Naive thymus-derived CD4-positive, alpha-beta T cell (primary cell): ENCODE data around the gene TOB1. TPM values are rescaled to one million over a fixed set of nuclear protein-coding genes. Genes with fewer than 3 reads are reported as not detected.

Experiments used
- ATAC-seq: fragments of 150-1000 bp; cut with Tn5 transposase; 2 replicates; pipeline ENCODE4 v1.10.0; 2021; ENCODE audit warnings: mild to moderate bottlenecking, moderate library complexity
- CTCF ChIA-PET: fragments of 350-600 bp; sonication (Branson Sonifier 250); formaldehyde crosslinking; loops from one replicate; lab custom pipeline; 2021; ENCODE audit warnings: antibody characterized with exemption; lab: Charles Lee
- POLR2A ChIA-PET: fragments of 350-600 bp; sonication (Branson Sonifier 250); formaldehyde crosslinking; loops from one replicate; lab custom pipeline; 2021; ENCODE audit warnings: antibody characterized with exemption, inconsistent platforms; lab: Charles Lee
- DNase-seq, 9 donors: peaks; one replicate each; pipeline versions ENCODE4 v3.0.0 to v3.0.0-alpha.2; 2020 to 2022; ENCODE audit warnings: mixed read lengths in 1 of 9
- H3K27ac ChIP-seq: one replicate; pipeline ENCODE4 v1.7.0; 2013; ENCODE audit warnings: mild to moderate bottlenecking, low read depth, low read length, moderate library complexity
- H3K27me3 ChIP-seq, 2 donors: one replicate each; pipeline ENCODE4 v1.7.0; 2013; ENCODE audit warnings: low read length in 2 of 2, mild to moderate bottlenecking in 2 of 2, moderate library complexity in 2 of 2; ENCODE audit not compliant: control insufficient read depth in 2 of 2, insufficient read depth in 2 of 2
- H3K36me3 ChIP-seq, 3 experiments: 1 replicate in 2 of 3; 2 replicates in 1 of 3; pipeline ENCODE4 v1.7.0; 2013; ENCODE audit warnings: low read length in 3 of 3, mild to moderate bottlenecking in 3 of 3, moderate library complexity in 1 of 3; ENCODE audit not compliant: insufficient read depth in 3 of 3, control insufficient read depth in 2 of 3
- H3K4me1 ChIP-seq, 2 donors: one replicate each; pipeline ENCODE4 v1.7.0; 2013; ENCODE audit warnings: low read length in 2 of 2, mild to moderate bottlenecking in 2 of 2, moderate library complexity in 1 of 2; ENCODE audit not compliant: control insufficient read depth in 2 of 2, insufficient read depth in 2 of 2
- H3K4me3 ChIP-seq: 2 replicates; pipeline ENCODE4 v1.7.0; 2013; ENCODE audit warnings: mild to moderate bottlenecking, low read length
- H3K9me3 ChIP-seq, 3 experiments: 1 replicate in 2 of 3; 2 replicates in 1 of 3; pipeline ENCODE4 v1.7.0; 2013; ENCODE audit warnings: low read length in 3 of 3; ENCODE audit not compliant: control insufficient read depth in 2 of 3
- H3K27ac Mint-ChIP-seq, 9 donors: one replicate each; pipeline ENCODE4 v1.8.0; 2020 to 2022; ENCODE audit warnings: mixed read lengths in 9 of 9, mild to moderate bottlenecking in 8 of 9, moderate library complexity in 5 of 9, inconsistent platforms in 2 of 9
- H3K27me3 Mint-ChIP-seq, 5 donors: one replicate each; pipeline ENCODE4 v1.8.0; 2021 to 2022; ENCODE audit warnings: mixed read lengths in 5 of 5, mild to moderate bottlenecking in 1 of 5
- H3K36me3 Mint-ChIP-seq, 5 donors: one replicate each; pipeline ENCODE4 v1.8.0; 2020 to 2022; ENCODE audit warnings: mixed read lengths in 5 of 5, mild to moderate bottlenecking in 3 of 5, inconsistent platforms in 1 of 5
- H3K4me1 Mint-ChIP-seq, 7 donors: one replicate each; pipeline ENCODE4 v1.8.0; 2020 to 2022; ENCODE audit warnings: mixed read lengths in 7 of 7, mild to moderate bottlenecking in 3 of 7, inconsistent platforms in 1 of 7
- H3K4me3 Mint-ChIP-seq, 10 donors: one replicate each; pipeline ENCODE4 v1.8.0; 2020 to 2022; ENCODE audit warnings: mild to moderate bottlenecking in 10 of 10, mixed read lengths in 10 of 10, moderate library complexity in 6 of 10, inconsistent platforms in 2 of 10
- H3K9me3 Mint-ChIP-seq, 11 donors: one replicate each; pipeline ENCODE4 v1.8.0; 2020 to 2022; ENCODE audit warnings: mixed read lengths in 11 of 11, mild to moderate bottlenecking in 4 of 11, inconsistent platforms in 1 of 11, moderate library complexity in 1 of 11
- intact Hi-C, 2 donors: fragments of 100-400 bp; cut with micrococcal nuclease; formaldehyde crosslinking; loops; one replicate each; pipeline ENCODE4 v1.15.1; 2023
- polyA plus RNA-seq, 2 donors: library from polyadenylated mRNA; unstranded; fragments of 300-500 nt; fragmentation: Illumina TruSeq; gene quantifications; one replicate each; pipeline ENCODE4 v1.2.3, GENCODE V29; 2021
- total RNA-seq, 6 experiments: library from RNA in 5 of 6; stranded (reverse) in 5 of 6; gene quantifications; 1 replicate in 5 of 6; 2 replicates in 1 of 6; pipeline ENCODE4 v1.2.3 and lab custom pipeline; 2021 to 2026

The TOB1 gene
- total and polyA plus RNA-seq, 7 experiments from 2014 or later = 27.9 to 261 (median 131) TPM

GRCh38 chr17:50890675-50891516 lies 24.7 kb upstream of the TOB1 start:
- Mint-ChIP-seq H3K27me3 (peaks cover 0 to 29% (median 0%) of the 10 kb centered on the region in 5 donors), H3K27ac (peak overlapping the region in 1 of 9 donors; percentile 24), H3K9me3 (no peaks in the 10 kb centered on the region), H3K4me1 (peaks cover 9 to 25% (median 19%) of the 10 kb centered on the region in 7 donors), H3K4me3 (no peak overlapping the region), H3K36me3 (no peaks in the 10 kb centered on the region)
- no peak overlapping the region for H3K4me3 ChIP-seq
- peaks cover 0 to 6% of the 10 kb centered on the region in 2 donors for H3K4me1 ChIP-seq
- no peaks in the 10 kb centered on the region for H3K36me3 ChIP-seq
- DNase-seq (no peak), ATAC-seq (no peak)
- no peak overlapping the region for H3K27ac ChIP-seq
- no peaks in the 10 kb centered on the region for H3K9me3 ChIP-seq
- CTCF ChIA-PET = interaction anchor here (0.5 to 1.1 kb wide), 2 partner anchors 17 to 83 kb away, joined by 3 to 5 read pairs; no protein-coding TSS in a partner anchor
- intact Hi-C loops = no loop called here
- POLR2A ChIA-PET = interaction anchor here (1.1 to 12.5 kb wide), 5 partner anchors 10 to 52 kb away, joined by 4 to 143 read pairs (median 5); partner anchors contain the start of gene TOB1
- no peaks in the 10 kb centered on the region for H3K27me3 ChIP-seq

GRCh38 chr17:50889528-50890118 lies 23.5 kb upstream of the TOB1 start:
- Histone ChIP-seq H3K4me3 (no peak overlapping the region), H3K27ac (no peak overlapping the region), H3K27me3 (no peaks in the 10 kb centered on the region), H3K9me3 (no peaks in the 10 kb centered on the region), H3K4me1 (peaks cover 0 to 6% of the 10 kb centered on the region in 2 donors), H3K36me3 (no peaks in the 10 kb centered on the region)
- H3K4me1 Mint-ChIP-seq = peaks cover 9 to 26% (median 19%) of the 10 kb centered on the region in 7 donors
- H3K27ac Mint-ChIP-seq = no peak overlapping the region
- ChIA-PET POLR2A (interaction anchor here (1.0 to 12.5 kb wide), 9 partner anchors 11 to 53 kb away, joined by 3 to 143 read pairs (median 5); partner anchors contain the start of gene TOB1), CTCF (interaction anchor here (1.1 kb wide), 1 partner anchor 19 kb away, joined by 5 read pairs; no protein-coding TSS in a partner anchor)
- intact Hi-C loops = no loop called here
- DNase-seq (no peak), ATAC-seq (no peak)
- no peak overlapping the region for H3K4me3 Mint-ChIP-seq
- no peaks in the 10 kb centered on the region for H3K36me3 Mint-ChIP-seq
- no peaks in the 10 kb centered on the region for H3K9me3 Mint-ChIP-seq
- H3K27me3 Mint-ChIP-seq = peaks cover 0 to 24% (median 0%) of the 10 kb centered on the region in 5 donors

- Mint-ChIP-seq H3K27ac (peak overlapping the region in 8 of 9 donors; percentile 3 to 69 (median 32)), H3K36me3 (no peaks in the 10 kb centered on the region), H3K4me3 (peak overlapping the region in 4 of 10 donors; percentile 15 to 60 (median 34)), H3K9me3 (no peaks in the 10 kb centered on the region), H3K27me3 (peaks cover 0 to 24% (median 0%) of the 10 kb centered on the region in 5 donors), H3K4me1 (peaks cover 20 to 39% (median 28%) of the 10 kb centered on the region in 7 donors)
- H3K9me3 ChIP-seq = no peaks in the 10 kb centered on the region
- intact Hi-C loops = loop anchor here in 1 of 2 donors (1.0 to 2.0 kb wide), 2 partner anchors 16 to 23 kb away; no protein-coding TSS in a partner anchor
- POLR2A ChIA-PET = interaction anchor here (0.7 to 12.5 kb wide), 15 partner anchors 9 to 63 kb away, joined by 3 to 143 read pairs (median 5); partner anchors contain the start of gene TOB1
- CTCF ChIA-PET = interaction anchor here (0.6 to 0.9 kb wide), 4 partner anchors 15 to 20 kb away, joined by 3 to 4 read pairs (median 4); no protein-coding TSS in a partner anchor
- H3K4me3 ChIP-seq = no peak overlapping the region
- no peaks in the 10 kb centered on the region for H3K36me3 ChIP-seq
- H3K27me3 ChIP-seq = no peaks in the 10 kb centered on the region
- ATAC-seq (no peak), DNase-seq (no peak)
- no peak overlapping the region for H3K27ac ChIP-seq
- peaks cover 0 to 12% of the 10 kb centered on the region in 2 donors for H3K4me1 ChIP-seq
These were observed 21.6 kb upstream of the TOB1 start for GRCh38 chr17:50887705-50888245.

GRCh38 chr17:50884439-50885311 lies 18.5 kb upstream of the TOB1 start:
- Histone ChIP-seq H3K27me3 (no peaks in the 10 kb centered on the region), H3K4me3 (no peak overlapping the region), H3K4me1 (peaks cover 0 to 16% of the 10 kb centered on the region in 2 donors), H3K36me3 (no peaks in the 10 kb centered on the region), H3K27ac (no peak overlapping the region), H3K9me3 (no peaks in the 10 kb centered on the region)
- Mint-ChIP-seq H3K36me3 (peaks cover 0 to 3% (median 0%) of the 10 kb centered on the region in 5 donors), H3K27me3 (peaks cover 0 to 20% (median 0%) of the 10 kb centered on the region in 5 donors), H3K9me3 (peaks cover 0 to 4% (median 0%) of the 10 kb centered on the region in 11 donors), H3K4me1 (peaks cover 25 to 46% (median 36%) of the 10 kb centered on the region in 7 donors), H3K27ac (peak overlapping the region in 8 of 9 donors; percentile 34 to 92 (median 78)), H3K4me3 (no peak overlapping the region)
- DNase-seq = no peak
- POLR2A ChIA-PET = interaction anchor here (0.8 to 12.5 kb wide), 13 partner anchors 12 to 69 kb away, joined by 3 to 143 read pairs (median 6); partner anchors contain the start of gene TOB1
- ATAC-seq = no peak
- CTCF ChIA-PET = interaction anchor here (0.5 to 2.2 kb wide), 4 partner anchors 18 to 33 kb away, joined by 3 to 6 read pairs (median 4); partner anchors contain the start of gene TOB1
- intact Hi-C loops = no loop called here

- peaks cover 0 to 4% (median 0%) of the 10 kb centered on the region in 11 donors for H3K9me3 Mint-ChIP-seq
- no peaks in the 10 kb centered on the region for H3K36me3 ChIP-seq
- DNase-seq (no peak), ATAC-seq (peak; percentile 79)
- ChIA-PET POLR2A (interaction anchor here (0.8 to 12.5 kb wide), 11 partner anchors 8 to 70 kb away, joined by 3 to 143 read pairs (median 6); partner anchors contain the start of gene TOB1), CTCF (interaction anchor here (0.5 to 2.2 kb wide), 3 partner anchors 17 to 33 kb away, joined by 3 to 6 read pairs (median 5); partner anchors contain the start of gene TOB1)
- intact Hi-C loops = no loop called here
- H3K9me3 ChIP-seq = no peaks in the 10 kb centered on the region
- no peak overlapping the region for H3K4me3 ChIP-seq
- H3K27me3 ChIP-seq = no peaks in the 10 kb centered on the region
- peaks cover 24 to 46% (median 36%) of the 10 kb centered on the region in 7 donors for H3K4me1 Mint-ChIP-seq
- H3K4me1 ChIP-seq = peaks cover 0 to 16% of the 10 kb centered on the region in 2 donors
- H3K36me3 Mint-ChIP-seq = peaks cover 0 to 3% (median 0%) of the 10 kb centered on the region in 5 donors
- H3K27ac Mint-ChIP-seq = peak overlapping the region; percentile 7 to 92 (median 54)
- peaks cover 0 to 19% (median 0%) of the 10 kb centered on the region in 5 donors for H3K27me3 Mint-ChIP-seq
- no peak overlapping the region for H3K4me3 Mint-ChIP-seq
- H3K27ac ChIP-seq = peak overlapping the region; percentile 10
These were observed 17.8 kb upstream of the TOB1 start for GRCh38 chr17:50883850-50884438.
